Raji (cell line): ENCODE data around the gene SETX.

ENCODE experiments used
- POLR2A ChIP-seq: IDR thresholded peaks from 2 replicates; pipeline ENCODE4 v1.6.1; 2011; ENCODE audit warnings: low read depth, low read length, control low read depth; ENCODE audit not compliant: insufficient read depth

The SETX gene

DNA sequence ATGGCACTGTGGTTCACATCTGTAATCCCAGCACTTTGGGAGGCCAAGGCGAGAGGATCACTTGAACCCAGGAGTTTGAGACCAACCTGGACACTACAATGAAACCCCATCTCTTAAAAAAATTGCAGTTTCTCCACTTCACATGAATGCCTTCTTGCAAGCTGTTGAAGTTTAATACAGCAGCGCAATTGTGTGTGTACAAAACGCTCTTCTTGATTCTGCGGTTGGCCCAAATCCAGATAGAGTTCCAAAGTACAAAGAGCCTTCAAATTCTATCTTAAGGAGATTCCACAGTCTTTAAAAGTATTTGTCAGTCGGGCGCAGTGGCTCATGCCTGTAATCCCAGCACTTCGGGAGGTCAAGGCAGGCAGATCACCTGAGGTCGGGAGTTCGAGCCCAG, 9.3 kb upstream of the SETX start:
- TF ChIP-seq POLR2A, result no peak

DNA sequence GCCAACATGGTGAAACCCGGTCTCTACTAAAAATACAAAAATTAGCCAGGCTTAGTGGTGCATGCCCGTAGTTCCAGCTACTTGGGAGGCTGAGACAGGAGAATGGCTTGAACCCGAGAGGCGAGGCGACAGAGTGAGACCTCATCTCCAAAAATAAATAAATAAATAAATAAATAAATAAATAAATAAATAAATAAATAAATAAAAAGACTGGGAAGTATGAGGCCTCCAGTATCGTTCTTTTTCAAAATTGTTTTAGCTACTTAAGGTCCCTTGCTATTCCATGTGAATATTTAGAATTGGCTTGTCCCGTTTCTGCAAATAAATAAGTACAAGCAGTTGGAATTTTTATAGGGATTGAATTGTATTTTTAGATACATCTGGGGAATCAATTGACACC, 3.0 kb upstream of the SETX start:
- no peak for TF ChIP-seq POLR2A

GRCh38 chr9:132356324-132356924, 1.6 kb upstream of the SETX start:
- no peak for TF ChIP-seq POLR2A

DNA sequence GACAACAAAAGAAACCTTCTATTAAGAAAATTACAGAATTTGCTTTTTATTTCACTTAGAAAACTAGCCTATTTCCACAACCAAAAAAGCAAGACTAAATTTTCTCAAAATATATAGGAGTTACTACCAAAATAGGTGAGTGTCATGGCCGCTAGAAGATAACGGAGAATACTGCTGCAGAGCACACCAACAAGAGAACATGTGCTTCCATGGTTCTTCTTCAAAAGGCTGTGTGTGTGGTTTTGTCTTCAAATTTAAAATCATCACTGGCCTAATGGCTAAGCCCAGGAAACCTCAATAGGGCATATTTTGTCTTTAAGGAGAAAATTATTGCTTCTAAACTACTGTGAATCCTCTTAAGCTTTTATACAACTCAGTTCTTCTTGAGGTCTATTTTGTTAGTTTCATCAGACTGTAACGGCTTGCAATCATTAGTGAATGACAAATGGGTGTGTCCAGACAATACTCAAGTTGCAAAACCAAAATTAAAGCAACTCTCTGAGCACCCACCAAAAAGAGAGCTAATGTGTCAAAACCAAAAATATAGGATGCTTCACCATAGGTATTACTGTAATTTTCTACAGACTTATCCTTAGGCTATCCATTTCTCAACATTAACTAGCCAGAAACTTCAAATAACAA, 3.3 kb downstream of the SETX start:
- no peak for TF ChIP-seq POLR2A

DNA sequence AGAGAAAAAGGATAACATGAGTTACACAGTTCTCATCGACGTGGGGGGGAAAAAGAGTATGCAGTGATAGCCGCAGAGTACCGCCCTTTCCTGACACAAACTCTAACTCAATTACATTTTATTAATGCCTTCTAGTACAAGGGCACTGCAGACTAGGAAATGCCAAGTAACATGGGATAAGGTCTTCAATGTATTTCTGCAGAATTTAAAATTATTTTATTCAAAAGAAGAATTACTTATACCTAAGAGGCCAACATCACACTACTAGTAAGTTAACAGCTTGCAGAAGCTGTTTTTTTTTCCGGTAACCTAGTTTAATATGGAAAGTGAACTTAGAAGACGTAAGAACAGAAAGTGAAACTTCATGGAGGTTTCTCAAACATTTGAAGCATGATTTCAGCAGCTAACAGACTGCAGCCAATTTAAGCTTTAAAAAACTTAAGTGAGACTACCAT, 3.9 kb downstream of the SETX start:
- no peak for TF ChIP-seq POLR2A

GRCh38 chr9:132348676-132349075, 6.1 kb downstream of the SETX start:
- TF ChIP-seq POLR2A, result no peak

DNA sequence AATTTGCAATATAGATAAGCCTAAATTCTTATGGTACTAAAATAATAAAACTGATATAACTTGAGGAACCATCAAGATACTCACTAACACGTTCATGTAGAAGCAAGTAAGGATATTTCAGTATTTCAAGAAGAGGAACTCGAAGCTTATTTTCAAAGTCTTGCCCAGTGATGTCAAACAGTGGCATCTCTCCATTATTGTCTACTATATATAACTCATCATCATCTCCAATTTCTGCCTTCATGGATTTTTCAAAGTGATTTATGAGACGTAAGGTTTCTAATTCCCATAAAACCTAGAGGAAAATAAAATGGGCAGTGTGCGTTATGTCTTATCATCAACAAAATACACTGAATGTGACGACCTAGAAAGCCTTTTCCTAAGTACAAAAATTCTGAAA, 8.6 kb downstream of the SETX start:
- no peak for TF ChIP-seq POLR2A

DNA sequence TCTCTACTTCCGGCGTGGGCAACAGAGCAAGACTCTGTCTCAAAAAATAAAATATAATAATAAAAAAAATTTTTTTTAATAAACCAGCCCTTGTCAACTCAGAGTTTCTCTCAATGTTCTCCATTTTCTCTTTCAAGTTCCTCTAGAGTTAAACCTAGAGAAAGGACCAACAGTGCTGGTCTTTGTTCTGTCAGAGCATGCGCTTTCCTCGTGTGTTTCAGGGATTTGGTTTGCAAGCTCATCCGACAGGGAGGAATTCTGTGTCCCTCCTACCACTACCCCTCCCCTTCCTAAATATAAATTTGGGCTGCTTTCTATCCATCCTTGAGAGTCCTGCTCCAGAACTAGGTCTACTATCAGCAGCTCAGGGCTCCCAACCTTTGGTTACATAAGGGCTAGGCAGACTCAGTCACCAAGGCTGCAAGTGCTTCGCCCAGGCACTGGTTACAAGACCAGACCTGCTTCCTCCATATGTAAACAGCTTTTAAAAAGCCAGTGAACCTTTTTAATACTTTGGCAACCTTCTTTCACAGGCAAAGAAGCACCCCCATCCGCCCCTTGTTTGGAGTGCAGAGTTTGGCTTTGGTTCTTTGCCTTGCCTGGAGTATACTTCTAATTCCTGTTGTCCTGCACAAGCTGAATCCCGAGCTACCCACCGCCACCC, 13.5 kb downstream of the SETX start:
- TF ChIP-seq POLR2A, result no peak

- TF ChIP-seq POLR2A, result no peak
Observed at GRCh38 chr9:132334364-132334763, 20.4 kb downstream of the SETX start.

DNA sequence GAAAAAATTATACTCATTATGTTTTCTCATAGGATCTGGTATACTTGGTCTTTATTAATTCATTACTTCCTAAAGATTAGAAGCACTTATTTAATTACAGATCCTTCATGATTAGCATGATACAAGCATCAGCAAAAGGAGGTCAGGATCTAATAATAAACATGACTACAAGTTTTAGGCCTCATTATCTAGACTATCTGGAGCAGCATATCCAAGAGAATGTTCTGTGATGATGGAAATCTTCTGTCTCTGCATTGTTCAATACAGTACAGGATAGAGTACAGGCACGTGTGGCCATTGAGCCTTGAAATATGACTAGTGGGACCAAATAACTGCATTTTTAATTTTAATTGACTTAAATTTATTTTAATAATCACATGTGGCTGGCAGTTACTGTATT, 21.2 kb downstream of the SETX start:
- no peak for TF ChIP-seq POLR2A

DNA sequence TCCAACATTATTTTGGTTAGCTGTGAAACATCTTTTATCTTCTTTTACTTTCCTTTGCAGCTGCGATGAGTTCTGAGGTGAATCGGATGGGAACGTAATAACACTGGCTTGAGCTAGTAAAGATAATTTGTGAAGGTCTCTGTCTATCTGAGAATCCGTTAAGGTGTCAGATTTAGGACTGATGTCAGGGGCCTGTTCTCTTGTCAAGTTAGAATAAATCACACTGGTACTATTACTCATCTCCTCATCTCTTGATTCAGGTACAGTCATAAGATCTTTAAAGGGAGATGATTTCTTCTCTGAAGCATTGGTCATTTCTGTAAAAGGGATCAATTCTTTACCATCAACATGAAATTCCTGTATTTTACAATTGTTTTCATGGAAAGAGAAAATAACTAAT, 26.2 kb downstream of the SETX start:
- no peak for TF ChIP-seq POLR2A

DNA sequence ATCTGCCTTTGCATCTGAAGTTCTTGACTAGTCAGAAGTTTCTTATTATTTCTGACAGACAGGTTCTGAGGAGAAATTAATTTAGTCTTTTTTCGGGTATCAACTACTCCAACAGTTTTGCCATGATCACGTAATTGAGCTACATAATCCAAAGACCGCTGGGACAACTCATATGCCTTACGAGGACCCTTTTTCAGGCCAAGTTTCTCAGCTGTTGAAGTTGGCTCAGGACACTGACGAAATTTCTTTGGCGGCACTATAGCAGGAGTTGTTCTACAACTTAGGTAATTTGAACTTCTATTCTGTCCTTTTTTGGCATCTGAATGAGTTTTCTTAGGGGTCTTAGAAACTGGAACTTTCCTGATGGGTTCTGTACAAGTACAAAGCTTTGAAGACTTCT, 27.2 kb downstream of the SETX start:
- no peak for TF ChIP-seq POLR2A

DNA sequence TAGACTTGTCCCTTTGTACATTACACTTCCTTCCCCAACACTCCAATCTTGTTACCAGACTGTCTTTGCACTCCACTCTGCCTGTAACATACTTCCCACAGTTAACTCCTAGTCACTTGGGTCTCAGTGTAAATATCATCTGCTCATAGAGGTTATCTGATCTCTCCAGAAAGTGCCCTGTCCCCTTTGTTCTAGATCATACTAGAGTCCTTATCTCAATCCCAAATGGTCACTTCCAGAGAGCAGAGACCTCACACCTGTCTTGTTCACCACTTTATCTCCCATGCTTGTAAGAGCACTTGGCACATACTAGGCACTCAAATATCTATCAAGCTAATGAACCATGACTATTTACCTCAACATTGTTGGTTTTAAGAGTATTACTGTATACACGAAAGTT, 30.4 kb downstream of the SETX start:
- no peak for TF ChIP-seq POLR2A

DNA sequence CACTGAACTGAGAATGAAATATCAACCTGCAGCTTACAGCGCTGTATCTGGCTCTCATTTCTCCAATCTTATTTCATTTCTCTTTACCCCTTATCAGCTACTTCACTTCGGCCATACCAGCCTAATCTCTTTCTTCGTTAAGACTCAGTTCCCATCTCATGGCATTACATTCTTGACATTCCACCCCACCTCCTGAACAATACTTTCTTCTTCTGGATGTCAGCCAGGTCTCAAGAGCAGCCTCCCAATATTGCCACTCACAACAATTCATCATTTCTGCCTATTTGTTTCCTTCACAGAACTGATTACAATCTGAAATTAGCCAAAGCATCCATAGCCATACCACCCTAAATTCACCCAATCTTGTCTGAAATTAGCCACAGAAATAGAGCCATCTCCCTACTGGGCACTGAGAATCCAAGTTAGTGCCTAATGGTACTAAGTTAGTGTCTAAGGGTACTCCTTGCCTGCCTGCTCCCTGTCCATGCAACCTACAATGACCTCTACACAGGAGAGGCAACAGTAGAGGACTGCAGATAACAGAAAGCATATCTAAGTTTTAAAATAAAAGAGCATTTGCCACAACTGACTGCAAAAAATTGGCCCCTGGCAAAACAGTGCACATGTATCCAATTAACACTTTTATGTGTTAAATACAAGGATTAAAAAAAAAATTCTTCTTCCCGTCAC, 35.2 kb downstream of the SETX start:
- TF ChIP-seq POLR2A, result no peak

- TF ChIP-seq POLR2A, result no peak
Observed at GRCh38 chr9:132312873-132313272, 41.9 kb downstream of the SETX start.

GRCh38 chr9:132312426-132312825, 42.4 kb downstream of the SETX start:
- TF ChIP-seq POLR2A, result no peak
